Measurements from ENCODE around the gene KDELR3.

KDELR3 gene

DNA sequence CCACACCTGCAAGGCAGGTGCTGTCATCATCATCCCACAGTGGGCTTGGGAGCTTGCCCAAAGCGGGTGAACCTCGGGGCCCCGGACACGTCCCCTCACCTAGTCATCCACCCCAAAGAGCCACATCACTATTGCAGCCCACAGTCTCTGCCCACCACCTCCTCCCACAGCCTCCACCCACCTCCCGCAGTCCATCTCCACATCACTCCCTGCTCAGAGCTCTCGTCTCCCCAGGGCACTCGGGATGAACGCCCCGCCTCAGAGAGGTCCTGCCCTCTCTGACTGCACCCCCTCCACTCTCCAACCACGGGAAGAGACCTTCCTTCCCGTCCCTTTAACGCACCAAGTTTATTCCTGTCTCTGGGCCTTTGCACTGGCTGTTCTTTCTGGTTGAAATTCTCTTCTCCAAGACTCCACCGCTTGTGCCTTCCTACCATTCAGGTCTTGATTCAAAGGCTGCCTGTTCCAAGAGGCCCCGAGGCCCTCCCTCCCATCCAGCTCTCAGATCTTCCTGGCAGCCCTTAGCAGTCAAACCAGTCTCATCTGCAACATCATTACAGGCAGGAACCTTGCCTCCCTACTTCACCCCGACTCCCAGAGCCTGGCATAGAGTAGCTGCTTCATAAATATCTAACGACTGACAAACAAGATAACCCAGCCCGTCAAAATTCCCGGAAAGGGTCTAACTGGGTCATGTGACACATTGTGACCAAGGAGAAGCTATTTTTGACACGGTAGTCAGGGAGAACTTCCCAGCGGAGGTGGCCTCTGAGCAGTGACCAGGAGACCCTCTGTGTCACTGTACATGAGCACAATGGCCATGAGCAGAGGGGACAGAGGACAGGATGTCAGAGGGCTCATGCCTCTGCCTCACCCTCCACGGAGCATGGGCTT, 24.0 kb upstream of the KDELR3 start:
- DNase-seq (ENCODE audit: low spot score in 2 of 2): no peak
- Mint-ChIP-seq H3K9me3 (no peaks in the 10 kb centered on the region), H3K27me3 (peaks cover 46% of the 10 kb centered on the region), H3K27ac (ENCODE audit: low read depth) (no peak overlapping the region), H3K4me3 (no peak overlapping the region), H3K4me1 (no peaks in the 10 kb centered on the region), H3K36me3 (ENCODE audit: insufficient read depth) (peaks cover 2% of the 10 kb centered on the region)
- ATAC-seq (replicated peaks; ENCODE audit: extremely low read depth, poor library complexity, severe bottlenecking): no peak

GRCh38 chr22:38444783-38445182, 23.1 kb upstream of the KDELR3 start:
- Mint-ChIP-seq H3K27me3 (peaks cover 50% of the 10 kb centered on the region), H3K36me3 (ENCODE audit: insufficient read depth) (peaks cover 2% of the 10 kb centered on the region), H3K27ac (ENCODE audit: low read depth) (no peak overlapping the region), H3K9me3 (no peaks in the 10 kb centered on the region), H3K4me1 (no peaks in the 10 kb centered on the region), H3K4me3 (no peak overlapping the region)
- DNase-seq (ENCODE audit: low spot score in 2 of 2): no peak
- ATAC-seq (replicated peaks; ENCODE audit: extremely low read depth, poor library complexity, severe bottlenecking): no peak

- peaks cover 55% of the 10 kb centered on the region for H3K27me3 Mint-ChIP-seq
- no peaks in the 10 kb centered on the region for H3K9me3 Mint-ChIP-seq
- ATAC-seq (replicated peaks; ENCODE audit: extremely low read depth, poor library complexity, severe bottlenecking): no peak
- no peak overlapping the region for H3K27ac Mint-ChIP-seq (ENCODE audit: low read depth)
- H3K36me3 Mint-ChIP-seq (ENCODE audit: insufficient read depth): peaks cover 2% of the 10 kb centered on the region
- no peak overlapping the region for H3K4me3 Mint-ChIP-seq
- no peaks in the 10 kb centered on the region for H3K4me1 Mint-ChIP-seq
- no peak for DNase-seq (ENCODE audit: low spot score in 2 of 2)
Observed at GRCh38 chr22:38446018-38446601, 21.8 kb upstream of the KDELR3 start.

DNA sequence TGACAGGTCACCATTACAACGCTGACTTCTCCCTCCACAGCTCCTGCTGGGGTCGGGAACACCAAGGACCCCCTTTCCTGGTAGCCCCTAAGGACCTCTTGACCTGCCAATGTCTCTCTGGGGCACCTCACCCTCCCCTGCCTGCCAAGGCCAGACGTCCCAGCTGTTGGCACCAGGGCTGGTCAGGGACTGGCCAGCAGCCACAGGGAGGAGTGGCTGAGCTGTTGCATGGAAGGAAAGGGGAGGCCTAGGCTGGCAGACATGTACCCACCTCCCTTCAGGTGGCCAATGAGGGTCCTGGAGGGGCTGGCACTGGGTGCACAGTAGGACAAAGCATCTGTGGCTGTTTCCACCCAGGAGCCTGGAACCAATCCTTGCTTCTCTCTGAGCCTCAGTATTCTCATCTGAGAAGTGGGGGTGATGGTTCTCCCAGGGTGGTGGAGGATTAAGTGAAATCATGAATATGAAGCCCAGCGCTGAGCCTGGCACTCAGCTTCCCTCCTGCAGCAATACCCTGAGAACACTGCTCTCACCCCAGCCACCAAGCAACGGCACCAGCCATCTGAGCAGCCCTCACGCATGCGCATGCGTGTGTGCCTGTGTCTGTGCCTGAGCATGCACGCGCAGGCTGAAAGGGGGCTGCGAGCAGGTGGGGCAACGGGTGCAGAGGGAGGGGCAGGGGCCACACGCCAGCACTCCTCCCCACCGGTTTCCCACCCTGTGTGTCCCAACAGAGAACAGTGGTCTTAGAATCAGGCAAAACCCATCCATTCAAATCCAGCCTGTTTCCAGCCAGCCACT, 18.8 kb upstream of the KDELR3 start:
- no peak for ATAC-seq (replicated peaks; ENCODE audit: extremely low read depth, poor library complexity, severe bottlenecking)
- no peak overlapping the region for H3K27ac Mint-ChIP-seq (ENCODE audit: low read depth)
- peaks cover 75% of the 10 kb centered on the region for H3K27me3 Mint-ChIP-seq
- H3K4me3 Mint-ChIP-seq: no peak overlapping the region
- no peaks in the 10 kb centered on the region for H3K9me3 Mint-ChIP-seq
- peaks cover 3% of the 10 kb centered on the region for H3K36me3 Mint-ChIP-seq (ENCODE audit: insufficient read depth)
- DNase-seq (ENCODE audit: low spot score in 2 of 2): no peak
- peaks cover 3% of the 10 kb centered on the region for H3K4me1 Mint-ChIP-seq

DNA sequence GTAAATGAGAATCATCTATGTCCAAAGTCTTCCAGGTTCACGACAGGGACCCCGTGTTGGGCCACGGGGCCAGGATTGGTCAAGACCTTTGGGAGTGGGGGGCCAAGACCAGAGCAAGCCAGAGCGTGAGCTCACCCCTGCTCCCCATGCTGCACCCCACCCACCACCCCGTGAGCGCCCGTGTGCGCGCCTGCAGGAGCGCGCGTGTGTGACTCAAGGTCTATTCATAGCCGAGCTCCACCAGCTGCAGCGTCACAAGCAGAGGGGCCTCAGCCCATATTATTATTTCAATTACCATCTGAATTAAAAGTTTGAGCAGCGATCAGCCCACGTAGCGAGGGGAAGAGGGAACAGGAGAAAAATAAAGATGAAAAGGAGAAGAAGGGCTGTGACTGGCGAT, 18.1 kb upstream of the KDELR3 start:
- DNase-seq (ENCODE audit: low spot score in 2 of 2): no peak
- no peaks in the 10 kb centered on the region for H3K9me3 Mint-ChIP-seq
- ATAC-seq (replicated peaks; ENCODE audit: extremely low read depth, poor library complexity, severe bottlenecking): no peak
- peaks cover 8% of the 10 kb centered on the region for H3K4me1 Mint-ChIP-seq
- H3K27me3 Mint-ChIP-seq: peaks cover 75% of the 10 kb centered on the region
- peaks cover 4% of the 10 kb centered on the region for H3K36me3 Mint-ChIP-seq (ENCODE audit: insufficient read depth)
- H3K27ac Mint-ChIP-seq (ENCODE audit: low read depth): no peak overlapping the region
- H3K4me3 Mint-ChIP-seq: no peak overlapping the region

DNA sequence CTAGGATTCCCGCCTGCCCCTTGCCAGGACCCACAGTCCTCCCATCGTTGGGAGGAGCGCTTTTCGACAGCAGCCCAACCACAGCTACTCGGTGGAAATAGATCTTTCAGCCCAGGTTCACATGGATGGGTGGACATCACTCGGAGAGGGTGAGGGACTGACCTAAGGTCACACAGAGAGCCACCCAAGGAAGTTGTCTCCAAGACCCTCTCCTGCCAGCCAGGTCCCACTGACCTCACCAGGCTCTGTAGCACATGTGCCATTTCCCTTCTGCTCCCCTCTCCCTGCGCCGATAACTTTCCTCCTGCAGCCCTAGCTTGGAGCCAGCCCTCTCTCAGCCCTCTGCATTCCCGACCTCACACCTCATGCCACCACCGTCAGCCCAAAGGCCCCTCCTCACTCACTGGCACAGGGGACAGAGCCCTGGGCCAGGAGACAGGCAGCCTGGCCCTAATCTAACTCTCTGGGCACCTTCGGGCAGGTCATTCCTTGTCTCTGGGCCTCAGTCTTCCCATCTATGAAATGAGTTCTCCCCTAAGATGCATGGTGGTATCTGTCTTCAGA, 17.6 kb upstream of the KDELR3 start:
- DNase-seq (ENCODE audit: low spot score in 2 of 2) (no peak), ATAC-seq (replicated peaks; ENCODE audit: extremely low read depth, poor library complexity, severe bottlenecking) (no peak)
- Mint-ChIP-seq H3K36me3 (ENCODE audit: insufficient read depth) (peaks cover 4% of the 10 kb centered on the region), H3K4me1 (peaks cover 8% of the 10 kb centered on the region), H3K9me3 (no peaks in the 10 kb centered on the region), H3K4me3 (no peak overlapping the region), H3K27me3 (peaks cover 70% of the 10 kb centered on the region), H3K27ac (ENCODE audit: low read depth) (no peak overlapping the region)

DNA sequence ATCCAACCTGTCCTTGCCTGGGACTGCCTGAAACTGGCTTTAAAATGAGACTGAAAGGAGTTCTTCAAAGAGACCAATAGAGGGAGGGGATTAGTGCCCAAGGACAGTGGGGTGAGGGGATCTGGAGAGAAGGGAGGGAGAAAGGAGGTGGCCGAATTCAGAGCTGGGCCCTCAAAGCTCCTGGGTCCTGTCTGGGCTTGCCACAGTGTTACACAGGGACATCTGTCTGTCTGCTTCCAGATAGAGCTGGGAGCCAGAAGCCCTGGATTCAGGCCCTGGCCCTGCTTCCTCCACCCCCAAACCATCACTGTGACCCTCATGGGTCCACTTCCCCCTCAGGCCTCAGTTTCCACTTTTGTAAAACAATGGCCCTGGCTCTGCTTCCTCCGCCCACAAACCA, 16.5 kb upstream of the KDELR3 start:
- ATAC-seq (replicated peaks; ENCODE audit: extremely low read depth, poor library complexity, severe bottlenecking): no peak
- no peak for DNase-seq (ENCODE audit: low spot score in 2 of 2)
- Mint-ChIP-seq H3K4me1 (peaks cover 8% of the 10 kb centered on the region), H3K27me3 (peaks cover 64% of the 10 kb centered on the region), H3K4me3 (no peak overlapping the region), H3K9me3 (no peaks in the 10 kb centered on the region), H3K27ac (ENCODE audit: low read depth) (no peak overlapping the region), H3K36me3 (ENCODE audit: insufficient read depth) (peaks cover 4% of the 10 kb centered on the region)

GRCh38 chr22:38451864-38452263, 16.0 kb upstream of the KDELR3 start:
- ATAC-seq (replicated peaks; ENCODE audit: extremely low read depth, poor library complexity, severe bottlenecking) (no peak), DNase-seq (ENCODE audit: low spot score in 2 of 2) (no peak)
- Mint-ChIP-seq H3K9me3 (no peaks in the 10 kb centered on the region), H3K4me3 (no peak overlapping the region), H3K27ac (ENCODE audit: low read depth) (no peak overlapping the region), H3K27me3 (peaks cover 66% of the 10 kb centered on the region), H3K4me1 (peaks cover 8% of the 10 kb centered on the region), H3K36me3 (ENCODE audit: insufficient read depth) (peaks cover 4% of the 10 kb centered on the region)

- ATAC-seq (replicated peaks; ENCODE audit: extremely low read depth, poor library complexity, severe bottlenecking): no peak
- peaks cover 8% of the 10 kb centered on the region for H3K4me1 Mint-ChIP-seq
- no peak overlapping the region for H3K4me3 Mint-ChIP-seq
- peaks cover 73% of the 10 kb centered on the region for H3K27me3 Mint-ChIP-seq
- H3K27ac Mint-ChIP-seq (ENCODE audit: low read depth): no peak overlapping the region
- DNase-seq (ENCODE audit: low spot score in 2 of 2): no peak
- no peaks in the 10 kb centered on the region for H3K9me3 Mint-ChIP-seq
- H3K36me3 Mint-ChIP-seq (ENCODE audit: insufficient read depth): peaks cover 4% of the 10 kb centered on the region
Observed at GRCh38 chr22:38452373-38453065, 15.4 kb upstream of the KDELR3 start.

- Mint-ChIP-seq H3K4me3 (no peak overlapping the region), H3K27me3 (peaks cover 79% of the 10 kb centered on the region), H3K27ac (ENCODE audit: low read depth) (no peak overlapping the region), H3K36me3 (ENCODE audit: insufficient read depth) (peaks cover 4% of the 10 kb centered on the region), H3K9me3 (no peaks in the 10 kb centered on the region), H3K4me1 (peaks cover 8% of the 10 kb centered on the region)
- DNase-seq (ENCODE audit: low spot score in 2 of 2) (no peak), ATAC-seq (replicated peaks; ENCODE audit: extremely low read depth, poor library complexity, severe bottlenecking) (no peak)
Observed at GRCh38 chr22:38453066-38453672, 14.7 kb upstream of the KDELR3 start.

DNA sequence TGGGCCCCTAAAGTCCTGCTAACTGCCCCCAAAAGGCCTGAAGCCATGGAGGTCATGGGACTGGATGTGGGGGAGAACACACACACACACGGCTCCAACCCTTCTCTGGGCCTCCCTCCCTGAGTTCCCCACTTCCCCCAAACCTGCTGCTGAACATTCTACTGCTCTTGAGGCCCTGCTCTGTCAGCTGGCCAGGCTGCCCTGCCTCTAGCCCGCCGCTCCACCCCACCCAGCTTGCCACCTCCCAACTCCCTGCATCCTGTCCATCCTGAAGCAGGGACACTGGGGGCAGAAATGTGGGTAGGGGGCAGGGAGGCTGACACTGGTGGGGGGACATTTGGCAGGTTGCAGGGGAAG, 13.9 kb upstream of the KDELR3 start:
- H3K4me1 Mint-ChIP-seq: peaks cover 8% of the 10 kb centered on the region
- H3K4me3 Mint-ChIP-seq: peak overlapping the region; percentile 73
- H3K9me3 Mint-ChIP-seq: no peaks in the 10 kb centered on the region
- H3K27ac Mint-ChIP-seq (ENCODE audit: low read depth): no peak overlapping the region
- DNase-seq (ENCODE audit: low spot score in 2 of 2): no peak
- peaks cover 4% of the 10 kb centered on the region for H3K36me3 Mint-ChIP-seq (ENCODE audit: insufficient read depth)
- ATAC-seq (replicated peaks; ENCODE audit: extremely low read depth, poor library complexity, severe bottlenecking): no peak
- peaks cover 87% of the 10 kb centered on the region for H3K27me3 Mint-ChIP-seq
